Cardiac fibroblast (primary cell): ENCODE measurements around the gene PRIMPOL.
"Not testable (repeated sequence)": the region's sequence is repeated elsewhere in the genome, so short reads cannot be mapped to it uniquely, and the experiment has no call there.

Experiments used
- DNase-seq, 2 donors: peaks; one replicate each; pipeline versions ENCODE4 v3.0.0 to v3.0.0-alpha.2; 2010; ENCODE audit warnings: low read depth in 2 of 2
- H3K4me3 ChIP-seq, 2 donors: replicated peaks in 1 of 2; 1 replicate in 1 of 2; 2 replicates in 1 of 2; pipeline ENCODE4 v1.5.1; 2011; ENCODE audit warnings: low read depth in 2 of 2, low read length in 2 of 2, mild to moderate bottlenecking in 2 of 2, moderate library complexity in 1 of 2
- TF ChIP-seq, protein P1 (sequence below): IDR thresholded peaks from one replicate; pipeline ENCODE4 v1.5.1; 2011; ENCODE audit warnings: low read depth, mild to moderate bottlenecking, low read length, inconsistent platforms

PRIMPOL gene, protein sequence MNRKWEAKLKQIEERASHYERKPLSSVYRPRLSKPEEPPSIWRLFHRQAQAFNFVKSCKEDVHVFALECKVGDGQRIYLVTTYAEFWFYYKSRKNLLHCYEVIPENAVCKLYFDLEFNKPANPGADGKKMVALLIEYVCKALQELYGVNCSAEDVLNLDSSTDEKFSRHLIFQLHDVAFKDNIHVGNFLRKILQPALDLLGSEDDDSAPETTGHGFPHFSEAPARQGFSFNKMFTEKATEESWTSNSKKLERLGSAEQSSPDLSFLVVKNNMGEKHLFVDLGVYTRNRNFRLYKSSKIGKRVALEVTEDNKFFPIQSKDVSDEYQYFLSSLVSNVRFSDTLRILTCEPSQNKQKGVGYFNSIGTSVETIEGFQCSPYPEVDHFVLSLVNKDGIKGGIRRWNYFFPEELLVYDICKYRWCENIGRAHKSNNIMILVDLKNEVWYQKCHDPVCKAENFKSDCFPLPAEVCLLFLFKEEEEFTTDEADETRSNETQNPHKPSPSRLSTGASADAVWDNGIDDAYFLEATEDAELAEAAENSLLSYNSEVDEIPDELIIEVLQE

DNA sequence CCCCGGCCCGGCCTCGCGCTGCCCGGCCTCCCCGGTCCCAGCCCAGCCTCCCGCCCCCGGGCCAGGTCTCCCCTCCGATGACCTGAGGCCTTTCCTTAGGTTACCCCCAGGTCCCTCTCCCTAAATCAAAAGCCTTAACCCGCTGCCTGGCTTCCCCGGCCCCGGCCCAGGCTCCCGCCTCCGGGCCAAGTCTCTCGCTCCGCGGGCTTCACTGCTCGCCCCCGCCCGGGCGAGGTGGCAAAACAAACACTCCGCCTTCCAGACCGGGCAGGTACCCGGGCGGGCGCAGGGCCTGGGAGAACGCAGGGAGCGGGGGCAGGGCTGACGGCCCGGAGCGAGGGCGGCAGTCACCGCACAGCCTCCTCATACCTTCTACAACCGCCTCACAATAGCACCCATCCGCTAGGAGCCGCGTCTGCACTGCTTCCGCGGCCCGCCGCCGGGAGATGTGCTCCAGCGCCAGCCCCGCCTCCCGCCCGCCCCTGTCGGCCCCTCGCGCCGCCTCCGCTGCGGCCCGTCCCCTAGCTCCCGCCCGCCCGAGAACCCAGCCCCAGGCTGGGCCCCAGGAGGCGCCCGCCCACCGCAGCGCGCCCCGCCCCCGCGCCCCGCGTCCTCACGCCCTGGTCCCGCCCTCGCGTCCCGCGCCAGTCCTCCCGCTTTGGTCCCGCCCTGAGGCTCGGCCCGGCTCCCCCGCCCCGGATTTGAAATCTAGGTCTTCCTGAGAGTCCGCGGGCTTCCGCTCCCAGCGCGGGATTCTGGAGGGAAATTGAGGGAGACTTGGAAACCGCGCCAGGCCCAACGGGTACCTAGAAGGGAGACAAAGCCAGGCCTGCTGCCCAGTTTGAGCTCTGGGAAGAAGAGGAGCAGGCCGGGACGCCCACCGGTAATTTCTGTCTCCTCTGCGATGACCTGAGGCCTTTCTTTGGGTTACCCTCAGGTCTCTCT is at the start of gene PRIMPOL, which contains the start of gene CASP3:
Gene PRIMPOL, plus strand, starts transcription at position 713 of the 945 bp plus-strand sequence. CDS start 7,403 bp downstream, outside the sequence.
Gene CASP3, minus strand, starts transcription at position 422 of the 945 bp plus-strand sequence. CDS start 10,994 bp downstream, outside the sequence.
- H3K4me3 ChIP-seq: peak within 1 kb of the TSS; percentile 73 to 85
- DNase-seq: peak; percentile 95 to 97
- TF ChIP-seq, protein P1, sequence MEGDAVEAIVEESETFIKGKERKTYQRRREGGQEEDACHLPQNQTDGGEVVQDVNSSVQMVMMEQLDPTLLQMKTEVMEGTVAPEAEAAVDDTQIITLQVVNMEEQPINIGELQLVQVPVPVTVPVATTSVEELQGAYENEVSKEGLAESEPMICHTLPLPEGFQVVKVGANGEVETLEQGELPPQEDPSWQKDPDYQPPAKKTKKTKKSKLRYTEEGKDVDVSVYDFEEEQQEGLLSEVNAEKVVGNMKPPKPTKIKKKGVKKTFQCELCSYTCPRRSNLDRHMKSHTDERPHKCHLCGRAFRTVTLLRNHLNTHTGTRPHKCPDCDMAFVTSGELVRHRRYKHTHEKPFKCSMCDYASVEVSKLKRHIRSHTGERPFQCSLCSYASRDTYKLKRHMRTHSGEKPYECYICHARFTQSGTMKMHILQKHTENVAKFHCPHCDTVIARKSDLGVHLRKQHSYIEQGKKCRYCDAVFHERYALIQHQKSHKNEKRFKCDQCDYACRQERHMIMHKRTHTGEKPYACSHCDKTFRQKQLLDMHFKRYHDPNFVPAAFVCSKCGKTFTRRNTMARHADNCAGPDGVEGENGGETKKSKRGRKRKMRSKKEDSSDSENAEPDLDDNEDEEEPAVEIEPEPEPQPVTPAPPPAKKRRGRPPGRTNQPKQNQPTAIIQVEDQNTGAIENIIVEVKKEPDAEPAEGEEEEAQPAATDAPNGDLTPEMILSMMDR: peak; percentile 11

DNA sequence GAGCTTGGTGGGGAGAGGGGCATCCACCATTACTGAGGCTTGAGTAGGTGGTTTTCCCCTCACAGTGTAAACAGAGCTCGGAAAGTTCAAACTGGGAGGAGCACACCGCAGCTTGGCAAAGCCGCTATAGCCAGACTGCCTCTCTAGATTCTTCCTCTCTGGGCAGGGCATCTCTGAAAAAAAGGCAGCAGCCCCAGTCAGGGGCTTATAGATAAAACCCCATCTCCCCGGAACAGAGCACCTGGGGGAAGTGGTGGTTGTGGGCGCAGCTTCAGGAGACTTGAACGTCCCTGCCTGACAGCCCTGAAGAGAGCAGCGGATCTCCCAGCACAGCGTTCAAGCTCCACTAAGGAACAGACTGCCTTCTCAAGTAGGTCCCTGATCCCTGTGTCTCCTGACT is 48.6 kb upstream of the PRIMPOL start:
- not testable (repeated sequence) for H3K4me3 ChIP-seq, DNase-seq

DNA sequence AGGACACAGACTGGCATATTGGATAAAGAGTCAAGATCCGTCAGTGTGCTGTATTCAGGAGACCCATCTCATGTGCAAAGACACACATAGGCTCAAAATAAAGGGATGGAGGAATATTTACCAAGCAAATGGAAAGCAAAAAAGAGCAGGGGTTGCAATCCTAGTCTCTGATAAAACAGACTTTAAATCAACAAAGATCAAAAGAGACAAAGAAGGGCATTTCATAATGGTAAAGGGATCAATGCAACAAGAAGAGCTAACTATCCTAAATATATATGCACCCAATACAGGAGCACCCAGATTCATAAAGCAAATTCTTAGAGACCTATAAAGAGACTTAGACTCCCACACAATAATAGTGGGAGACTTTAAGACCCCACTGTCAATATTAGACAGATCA is 46.7 kb upstream of the PRIMPOL start:
- H3K4me3 ChIP-seq: not testable (repeated sequence)

DNA sequence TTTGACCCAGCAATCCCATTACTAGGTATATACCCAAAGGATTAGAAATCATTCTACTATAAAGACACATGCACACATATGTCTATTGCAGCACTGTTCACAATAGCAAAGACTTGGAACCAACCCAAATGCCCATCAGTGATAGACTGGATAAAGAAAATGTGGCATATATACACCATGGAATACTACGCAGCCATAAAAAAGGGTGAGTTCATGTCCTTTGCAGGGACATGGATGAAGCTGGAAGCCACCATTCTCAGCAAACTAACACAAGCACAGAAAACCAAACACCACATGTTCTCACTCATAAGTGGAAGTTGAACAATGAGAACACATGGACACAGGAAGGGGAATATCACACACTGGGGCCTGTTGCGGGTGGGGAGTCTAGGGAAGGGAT is 42.1 kb upstream of the PRIMPOL start:
- H3K4me3 ChIP-seq, DNase-seq: not testable (repeated sequence)

More for the DNA sequence above, 46.7 kb upstream of the PRIMPOL start:
- DNase-seq: not testable (repeated sequence)

DNA sequence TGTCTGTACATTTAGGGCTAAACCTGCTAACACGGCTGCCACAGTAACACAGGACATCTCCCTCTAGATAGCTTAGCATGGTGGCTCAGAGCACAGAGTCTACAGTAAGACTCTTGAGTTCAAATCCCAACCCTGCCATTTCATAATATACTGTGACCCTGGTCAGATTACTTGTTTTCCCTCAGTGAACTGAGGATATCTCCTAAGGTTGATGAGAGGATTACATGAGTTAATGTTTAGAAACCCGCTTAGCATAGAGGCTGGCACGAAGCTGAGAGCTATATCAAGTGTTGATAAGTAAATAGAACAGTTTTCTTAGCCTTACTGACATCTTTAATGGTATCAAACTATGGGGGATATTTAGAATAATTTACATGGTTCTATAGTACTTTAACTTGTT is 37.5 kb upstream of the PRIMPOL start:
- no peak overlapping the region for H3K4me3 ChIP-seq
- TF ChIP-seq, protein P1: no peak
- DNase-seq: no peak

DNA sequence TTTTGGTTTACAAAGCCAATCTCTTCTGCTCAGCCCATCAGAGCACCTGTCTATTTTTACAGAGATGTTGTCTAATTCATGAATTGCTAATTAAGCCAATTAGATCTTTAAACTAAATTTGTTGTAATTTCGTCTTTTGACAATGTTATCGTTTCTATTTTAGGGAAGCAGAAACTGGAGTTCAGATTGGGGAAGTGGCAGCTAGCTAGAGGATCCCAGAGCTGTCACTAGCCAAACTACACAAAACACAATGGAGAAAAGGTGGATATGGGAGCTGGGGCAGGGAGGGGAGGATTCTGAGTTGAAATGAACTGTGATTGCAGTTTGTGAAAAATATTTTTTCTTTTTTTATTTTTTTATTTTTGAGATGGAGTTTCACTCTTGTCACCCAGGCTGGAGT is 36.1 kb upstream of the PRIMPOL start:
- H3K4me3 ChIP-seq: no peak overlapping the region
- TF ChIP-seq, protein P1: no peak
- DNase-seq: no peak

DNA sequence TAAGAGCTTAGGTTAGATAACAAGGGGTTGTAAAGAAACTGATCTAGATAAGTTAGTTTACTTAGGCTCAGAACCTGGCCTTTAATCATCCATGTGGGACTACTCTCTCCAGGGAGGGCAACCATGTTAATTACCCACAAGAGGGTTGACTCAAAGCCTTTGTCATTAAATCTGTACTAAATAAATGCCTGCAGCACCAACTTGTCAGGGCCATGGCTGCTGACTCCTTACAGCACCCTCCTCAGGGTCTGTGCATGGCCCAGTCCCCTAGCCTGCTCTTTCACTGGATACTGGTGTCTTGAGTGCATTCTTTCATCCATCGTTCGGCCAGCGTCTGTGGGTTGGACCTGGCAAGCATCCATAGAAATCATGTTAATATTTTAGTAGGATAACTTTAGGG is 35.0 kb upstream of the PRIMPOL start:
- H3K4me3 ChIP-seq: no peak overlapping the region
- TF ChIP-seq, protein P1: no peak
- DNase-seq: no peak

DNA sequence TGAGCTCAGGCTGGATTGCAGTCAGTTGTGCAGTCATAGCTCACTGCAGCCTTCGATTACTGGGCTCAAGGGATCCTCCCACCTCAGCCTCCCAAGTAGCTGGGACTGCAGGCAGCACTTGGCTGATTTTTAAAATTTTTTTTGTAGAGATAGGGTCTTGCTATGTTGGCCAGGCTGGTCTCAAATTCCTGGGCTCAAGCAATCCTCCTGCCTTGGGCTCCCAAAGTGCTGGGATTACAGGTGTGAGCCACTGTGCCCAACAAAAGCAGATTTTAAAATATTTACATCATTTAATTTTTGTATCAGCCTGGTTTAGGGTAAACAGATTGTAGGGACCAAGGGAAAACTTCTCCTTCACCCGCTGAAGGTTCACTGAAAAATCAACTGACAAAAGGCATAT is 33.4 kb upstream of the PRIMPOL start:
- DNase-seq, H3K4me3 ChIP-seq: not testable (repeated sequence)
